BLaER1 (cell line): ENCODE data around the gene ZFP57.

Experiments used
- H3K27ac ChIP-seq: shearing (Covaris generic); formaldehyde crosslinking; 2 replicates; pipeline ENCODE4 v1.8.1; 2022
- H3K27me3 ChIP-seq: shearing (Covaris generic); formaldehyde crosslinking; 2 replicates; pipeline ENCODE4 v1.8.1; 2022
- H3K36me3 ChIP-seq: shearing (Covaris generic); formaldehyde crosslinking; 2 replicates; pipeline ENCODE4 v1.8.1; 2022
- H3K4me1 ChIP-seq: shearing (Covaris generic); formaldehyde crosslinking; 2 replicates; pipeline ENCODE4 v1.8.1; 2022
- H3K4me2 ChIP-seq: shearing (Covaris generic); formaldehyde crosslinking; 2 replicates; pipeline ENCODE4 v1.8.1; 2022
- H3K4me3 ChIP-seq: shearing (Covaris generic); formaldehyde crosslinking; 2 replicates; pipeline ENCODE4 v1.8.1; 2022
- H3K9ac ChIP-seq: shearing (Covaris generic); formaldehyde crosslinking; 2 replicates; pipeline ENCODE4 v1.8.1; 2022
- H3K9me3 ChIP-seq: shearing (Covaris generic); formaldehyde crosslinking; 2 replicates; pipeline ENCODE4 v1.8.1; 2022
- H4K20me1 ChIP-seq: shearing (Covaris generic); formaldehyde crosslinking; 2 replicates; pipeline ENCODE4 v1.8.1; 2022
- Cebpa-rat ChIP-seq: shearing (Covaris generic); IDR thresholded peaks from 2 replicates; pipeline ENCODE4 v1.8.1; 2022

ZFP57 gene

DNA sequence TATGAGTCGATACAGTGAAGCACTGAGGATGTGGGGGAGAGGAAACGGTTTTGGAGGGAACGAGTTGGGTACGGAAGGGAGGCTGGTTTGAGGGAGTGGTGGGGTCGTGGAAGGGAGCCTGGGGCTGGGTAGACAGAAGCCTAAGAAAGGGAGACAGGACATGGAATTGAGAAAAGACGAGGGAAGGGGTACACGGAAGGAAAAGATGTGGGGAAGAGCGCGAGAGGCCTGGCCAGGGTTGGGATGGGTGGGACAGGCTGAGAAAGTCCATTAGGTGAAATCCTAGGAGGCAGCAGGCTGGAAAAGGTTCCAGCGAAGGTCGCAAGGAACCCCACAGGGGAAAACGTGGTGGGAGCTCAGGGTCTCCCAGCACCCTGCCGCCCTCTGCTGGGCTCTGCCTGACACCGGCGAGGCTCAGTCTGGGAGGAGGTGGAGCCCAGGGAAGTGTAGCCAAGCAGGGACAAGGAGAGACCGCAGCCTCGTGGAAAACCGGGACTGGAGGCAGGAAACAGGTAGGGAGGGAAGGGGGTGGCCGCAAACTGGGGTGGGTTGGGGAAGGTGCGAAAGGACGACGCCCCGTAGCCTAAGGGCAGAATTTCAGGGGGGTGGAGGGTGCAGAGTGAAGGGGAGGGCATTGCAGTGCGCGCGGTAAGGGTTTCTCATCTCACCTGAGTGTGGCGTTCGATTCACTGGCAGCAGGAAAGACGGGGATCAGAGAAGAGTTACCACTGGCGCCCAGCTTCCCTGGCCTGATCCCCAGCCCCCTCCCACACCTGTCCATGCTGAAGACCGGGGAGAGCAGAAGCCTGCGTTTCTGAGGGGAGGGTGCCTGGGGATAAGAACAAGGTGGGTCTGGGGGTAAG, 52.3 kb downstream of the ZFP57 start:
- no peak for TF ChIP-seq Cebpa-rat
- no peaks in the 10 kb centered on the region for H3K9me3 ChIP-seq
- peak overlapping the region; percentile 75 for H3K4me3 ChIP-seq
- H3K9ac ChIP-seq = peak overlapping the region; percentile 79
- peaks cover 39% of the 10 kb centered on the region for H3K4me1 ChIP-seq
- H3K27ac ChIP-seq = peak overlapping the region; percentile 74
- peaks cover 11% of the 10 kb centered on the region for H3K36me3 ChIP-seq
- H4K20me1 ChIP-seq = peaks cover 24% of the 10 kb centered on the region
- H3K4me2 ChIP-seq = peak overlapping the region; percentile 92
- no peaks in the 10 kb centered on the region for H3K27me3 ChIP-seq

DNA sequence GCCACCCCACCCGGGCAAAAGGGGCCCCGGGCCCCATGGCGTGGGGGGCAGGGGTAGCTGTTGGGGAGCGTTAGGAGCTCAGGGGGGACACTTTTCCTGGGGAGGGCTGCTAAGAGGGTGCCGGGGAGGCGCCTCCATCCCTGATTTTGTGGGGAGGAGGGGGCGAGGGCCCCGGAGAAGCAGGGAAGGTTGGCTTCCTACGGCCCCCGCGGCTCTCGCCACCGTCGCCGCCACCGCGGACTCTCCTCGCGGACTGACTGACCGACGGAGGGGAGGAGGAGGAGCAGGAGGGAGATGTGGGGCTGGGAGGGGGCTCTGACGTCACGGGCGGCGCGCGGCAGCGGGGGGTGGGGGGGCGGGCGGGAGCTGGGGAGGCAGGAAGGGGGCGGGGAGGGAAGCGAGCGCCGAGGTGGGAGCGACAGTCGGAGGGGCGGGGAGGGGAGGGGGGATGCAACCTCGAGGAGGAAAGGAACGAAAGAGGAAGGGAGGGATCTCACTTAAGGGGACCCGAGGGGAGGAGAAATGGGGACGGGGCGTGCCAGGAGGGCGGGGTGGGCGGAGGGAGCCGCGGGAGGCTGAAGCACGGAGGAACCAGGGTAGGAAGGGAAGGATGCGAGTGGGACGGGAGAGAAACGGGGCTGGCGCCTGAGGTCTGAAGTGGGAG, 53.1 kb downstream of the ZFP57 start:
- Histone ChIP-seq H3K9ac (peak overlapping the region; percentile 79), H3K27ac (peak overlapping the region; percentile 74), H3K4me3 (peak overlapping the region; percentile 75), H3K9me3 (no peaks in the 10 kb centered on the region), H3K4me1 (peaks cover 35% of the 10 kb centered on the region), H3K4me2 (peak overlapping the region; percentile 92), H3K27me3 (no peaks in the 10 kb centered on the region), H3K36me3 (peaks cover 18% of the 10 kb centered on the region), H4K20me1 (peaks cover 24% of the 10 kb centered on the region)
- no peak for TF ChIP-seq Cebpa-rat

DNA sequence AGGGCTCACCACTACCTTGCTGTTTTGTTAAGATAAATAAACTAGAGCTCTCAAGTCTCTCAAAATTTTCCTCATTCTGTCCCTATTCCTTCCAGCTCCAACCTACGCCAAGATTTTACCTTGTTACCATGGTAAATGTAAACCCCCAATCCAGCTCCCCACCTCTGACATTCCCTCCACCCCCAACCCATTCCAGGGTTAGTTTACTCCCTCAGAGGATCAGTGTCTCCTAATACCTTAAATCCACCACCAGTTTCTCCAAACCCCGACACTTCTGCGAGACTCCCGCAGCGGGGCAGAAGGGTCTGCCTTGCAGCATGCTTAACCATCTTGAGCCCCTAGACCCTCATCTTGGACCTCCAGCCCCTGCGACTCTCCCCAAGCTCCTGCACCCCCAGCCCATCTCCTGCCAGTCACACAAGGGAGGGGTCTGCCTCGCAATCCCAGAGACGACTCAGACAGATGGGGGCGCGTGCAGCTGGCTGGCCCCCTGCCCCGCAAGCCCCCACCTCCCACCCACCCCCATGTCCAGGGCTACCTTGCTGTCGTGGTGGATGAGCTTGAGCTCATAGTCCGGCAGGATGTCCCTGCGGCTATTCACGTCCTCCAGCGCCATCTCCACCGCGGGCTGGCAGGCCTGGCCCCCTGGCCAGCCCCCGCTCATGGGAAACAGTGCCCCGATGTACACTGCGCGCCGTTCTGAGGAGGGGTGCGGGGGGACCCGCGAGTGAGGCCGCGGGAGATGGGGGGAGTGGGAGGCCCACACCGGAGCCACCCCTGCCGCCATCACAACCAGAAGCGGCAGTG, 53.8 kb downstream of the ZFP57 start:
- Histone ChIP-seq H3K9ac (peak overlapping the region; percentile 50; the same call in 1 of the 2 replicates), H3K36me3 (peaks cover 26% of the 10 kb centered on the region), H3K4me3 (peak overlapping the region; percentile 61), H3K4me2 (peak overlapping the region; percentile 76), H3K9me3 (no peaks in the 10 kb centered on the region), H3K27ac (peak overlapping the region; percentile 64), H3K27me3 (no peaks in the 10 kb centered on the region), H3K4me1 (peaks cover 34% of the 10 kb centered on the region), H4K20me1 (peaks cover 23% of the 10 kb centered on the region)
- TF ChIP-seq Cebpa-rat = no peak

DNA sequence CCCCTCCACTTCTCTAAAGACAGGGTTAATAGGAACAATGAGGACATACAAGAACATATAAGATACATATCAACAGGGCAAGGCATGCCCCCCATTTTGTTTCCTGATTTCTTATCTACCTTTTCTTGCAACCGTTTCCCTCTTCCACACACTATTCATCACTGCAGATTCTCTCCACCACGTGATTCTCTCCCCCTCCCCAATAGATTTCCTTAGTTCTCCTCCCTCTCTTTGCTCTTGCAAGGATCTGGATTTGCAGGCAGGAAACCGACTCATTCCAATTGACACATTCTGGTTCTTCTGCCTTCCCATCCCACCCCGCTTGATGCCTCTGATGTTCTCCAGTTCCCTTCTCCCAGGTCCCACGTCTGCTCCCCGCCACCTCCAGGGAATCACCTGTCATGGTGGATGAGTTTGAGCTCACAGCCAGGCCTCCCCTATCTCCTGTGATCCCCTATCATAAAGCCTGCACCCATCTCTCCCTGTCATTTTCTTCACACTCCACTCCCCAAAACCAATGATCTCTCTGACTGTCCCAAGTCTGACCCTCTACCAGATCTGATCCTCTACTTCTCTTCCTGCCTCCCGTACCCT, 55.5 kb downstream of the ZFP57 start:
- H3K4me2 ChIP-seq = no peak overlapping the region
- H3K27ac ChIP-seq = no peak overlapping the region
- H3K4me3 ChIP-seq = no peak overlapping the region
- peaks cover 6% of the 10 kb centered on the region for H4K20me1 ChIP-seq
- H3K9ac ChIP-seq = no peak overlapping the region
- H3K9me3 ChIP-seq = no peaks in the 10 kb centered on the region
- H3K27me3 ChIP-seq = no peaks in the 10 kb centered on the region
- H3K4me1 ChIP-seq = peaks cover 17% of the 10 kb centered on the region
- H3K36me3 ChIP-seq = peaks cover 43% of the 10 kb centered on the region
- TF ChIP-seq Cebpa-rat = no peak

DNA sequence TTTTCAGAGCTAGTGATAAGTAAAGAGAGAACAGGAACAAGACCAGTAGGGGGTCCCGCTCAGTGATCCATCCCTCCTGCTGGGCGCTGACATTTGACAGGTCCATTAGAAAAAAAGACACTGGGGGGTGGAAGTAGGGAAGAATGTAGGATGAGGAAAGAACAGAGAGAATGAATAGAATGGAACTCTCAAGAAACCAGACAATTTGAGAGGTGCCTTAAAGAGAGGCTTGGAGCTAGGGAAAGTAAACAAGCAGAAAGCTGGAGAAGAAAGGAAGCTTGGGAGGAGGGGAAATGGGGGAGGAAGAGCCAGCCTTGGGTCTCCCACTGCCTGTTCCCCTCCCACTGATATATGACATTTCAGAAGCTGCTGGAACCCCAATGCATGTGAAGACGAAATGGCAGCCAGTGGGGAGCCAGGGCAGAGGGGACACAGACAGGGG, 56.4 kb downstream of the ZFP57 start:
- H3K4me1 ChIP-seq = peaks cover 8% of the 10 kb centered on the region

More for the DNA sequence above, 56.4 kb downstream of the ZFP57 start:
- no peak for TF ChIP-seq Cebpa-rat
- no peaks in the 10 kb centered on the region for H3K27me3 ChIP-seq
- H3K4me2 ChIP-seq = no peak overlapping the region
- H3K36me3 ChIP-seq = peaks cover 52% of the 10 kb centered on the region
- H3K4me3 ChIP-seq = no peak overlapping the region
- H3K27ac ChIP-seq = no peak overlapping the region
- no peaks in the 10 kb centered on the region for H3K9me3 ChIP-seq
- H4K20me1 ChIP-seq = no peaks in the 10 kb centered on the region; the same call in 1 of the 2 replicates
- no peak overlapping the region for H3K9ac ChIP-seq
